ENCODE measurements around the gene NDE1. TPM values are rescaled to one million over a fixed set of nuclear protein-coding genes. Genes with fewer than 3 reads are reported as not detected.

The NDE1 gene, protein sequence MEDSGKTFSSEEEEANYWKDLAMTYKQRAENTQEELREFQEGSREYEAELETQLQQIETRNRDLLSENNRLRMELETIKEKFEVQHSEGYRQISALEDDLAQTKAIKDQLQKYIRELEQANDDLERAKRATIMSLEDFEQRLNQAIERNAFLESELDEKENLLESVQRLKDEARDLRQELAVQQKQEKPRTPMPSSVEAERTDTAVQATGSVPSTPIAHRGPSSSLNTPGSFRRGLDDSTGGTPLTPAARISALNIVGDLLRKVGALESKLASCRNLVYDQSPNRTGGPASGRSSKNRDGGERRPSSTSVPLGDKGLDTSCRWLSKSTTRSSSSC
- total RNA-seq (2021; fragmentation: NEBNext Ultra II Directional; extraction: Animal tissue kit (Norgen Biotek cat#: 25700)) (41.3 and 43.5 TPM in 2 replicates), polyA plus RNA-seq (2011; rRNA removed) (13.3 and 15.0 TPM in 2 replicates), polyA minus RNA-seq (2011; rRNA and poly(A)+ RNA removed) (10.4 and 14.4 TPM in 2 replicates)
- polyA plus RNA-seq (2011; cell fraction: cytosol; rRNA removed), result 14.3 TPM
- 11.1 TPM for polyA plus RNA-seq (2011; cell fraction: nucleus; rRNA removed)
- 19.7 to 21.0 TPM (median 20.5 TPM) in 4 replicates for polyA plus RNA-seq (2012, experiment 1 of 2)
- polyA plus RNA-seq (2012, experiment 2 of 2), result 12.2 TPM
- polyA plus RNA-seq (2013, experiment 1 of 2), result 16.8 TPM
- polyA plus RNA-seq (2013, experiment 2 of 2), result 15.5 TPM
- polyA minus RNA-seq (2011; cell fraction: cytosol; rRNA and poly(A)+ RNA removed), result 18.9 TPM
- 14.2 TPM for polyA minus RNA-seq (2011; cell fraction: nucleus; rRNA and poly(A)+ RNA removed)
- long read RNA-seq, experiment 1, partial matches to known transcripts, result 4 of 12 reads
- long read RNA-seq, experiment 1, other reads (novel, unspliced or antisense), result 8 of 12 reads
- long read RNA-seq, experiment 2, partial matches to known transcripts, result 0 of 8 reads
- long read RNA-seq, experiment 2, other reads (novel, unspliced or antisense), result 5 of 8 reads

DNA sequence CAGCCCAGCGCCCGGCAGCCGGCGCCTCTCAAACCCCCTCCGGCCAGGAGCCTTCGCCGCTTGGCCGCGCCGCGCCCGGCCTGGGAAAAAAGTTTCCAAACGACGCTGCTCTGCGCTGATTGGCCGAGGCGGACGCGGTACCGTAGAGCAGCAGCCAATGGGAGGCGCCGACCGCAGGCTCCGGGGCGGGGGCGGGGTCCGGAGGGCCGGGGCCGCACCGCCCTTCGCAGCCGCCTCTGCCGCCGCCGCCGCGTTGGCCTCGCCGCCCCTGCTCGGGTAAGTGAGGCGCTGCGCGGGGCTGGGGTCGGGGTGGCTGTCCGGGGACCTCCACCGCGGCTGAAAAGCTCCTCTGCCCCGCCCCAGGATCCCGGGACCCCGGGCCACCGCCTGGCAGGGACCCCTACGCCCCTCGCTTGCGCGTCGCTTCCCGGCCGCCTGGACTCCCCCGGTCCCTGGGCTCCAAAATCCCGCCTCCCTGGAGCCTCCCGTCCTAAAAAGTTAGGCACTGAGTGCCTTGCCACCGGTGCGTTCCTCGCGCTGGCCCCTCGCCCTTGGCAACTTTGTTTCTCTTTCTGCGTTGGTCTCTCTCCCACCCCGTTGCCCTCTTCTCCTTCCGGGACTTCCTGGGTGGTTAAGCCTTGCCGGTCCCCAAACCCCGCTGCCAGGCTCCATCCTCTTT lies at the start of gene NDE1:
Gene NDE1, plus strand, starts transcription at position 227 of the 679 bp plus-strand sequence. CDS start 14,534 bp downstream, outside the sequence.
- Histone ChIP-seq H2BK12ac (ENCODE audit: low read depth, low read length) (no peak within 1 kb of the TSS), H2AK5ac (ENCODE audit: low read depth, low read length) (no peak within 1 kb of the TSS), H3K79me1 (ENCODE audit: low read depth, low read length) (peaks cover 3% of the 10 kb centered on the region; the same call in 1 of the 2 replicates), H3K9me3 (ENCODE audit: insufficient read depth in 2 of 2, low read depth in 1 of 2, low read length in 1 of 2) (no peaks in the 10 kb centered on the region), H4K20me1 (replicated peaks in 1 of 2; ENCODE audit: control insufficient read depth in 1 of 2, insufficient read depth in 2 of 2, low read length in 2 of 2) (peaks cover 1 to 3% of the 10 kb centered on the region in 2 experiments), H2BK120ac (replicated peaks; ENCODE audit: low read depth, low read length) (no peak within 1 kb of the TSS), H3K18ac (ENCODE audit: extremely low read depth, low read length) (no peak within 1 kb of the TSS), H2BK5ac (ENCODE audit: low read depth, low read length) (no peak within 1 kb of the TSS), H2BK20ac (ENCODE audit: low read length) (no peak within 1 kb of the TSS), H3K4me3 (ENCODE audit: extremely low read depth in 1 of 4, insufficient read depth in 2 of 4, low read depth in 3 of 4, low read length in 4 of 4) (peak within 1 kb of the TSS; percentile 80 to 97 (median 84)), H3K9ac (replicated peaks in 1 of 4; ENCODE audit: extremely low read depth in 1 of 4, low read depth in 3 of 4, low read length in 3 of 4) (peak within 1 kb of the TSS; percentile 15 to 62 (median 53); a peak in 6 of 7 replicates), H3K23me2 (ENCODE audit: low read depth, low read length) (peaks cover 6% of the 10 kb centered on the region), H3K4me1 (replicated peaks in 1 of 4; ENCODE audit: control insufficient read depth in 3 of 4, insufficient read depth in 4 of 4, low read length in 3 of 4) (peaks cover 0 to 3% (median 1%) of the 10 kb centered on the region in 4 experiments; a peak in 2 of 7 replicates), H3K27me3 (replicated peaks in 1 of 4; ENCODE audit: control insufficient read depth in 3 of 4, extremely low read depth in 1 of 4, insufficient read depth in 3 of 4, low read length in 3 of 4) (no peaks in the 10 kb centered on the region), H4K5ac (ENCODE audit: insufficient read length, low read depth, low read length) (no peak within 1 kb of the TSS), H3K14ac (ENCODE audit: insufficient read length) (no peak within 1 kb of the TSS), H3K27ac (ENCODE audit: low read depth, low read length) (no peak within 1 kb of the TSS), H3K79me2 (ENCODE audit: control insufficient read depth in 1 of 2, insufficient read depth in 2 of 2, low read length in 2 of 2) (peaks cover 0 to 22% of the 10 kb centered on the region in 2 experiments; a peak in 3 of 4 replicates), H3K4ac (replicated peaks; ENCODE audit: insufficient read length, low read depth, low read length) (no peak within 1 kb of the TSS), H4K8ac (ENCODE audit: extremely low read depth, insufficient read depth, low read length) (no peak within 1 kb of the TSS), H4K91ac (replicated peaks; ENCODE audit: insufficient read length, low read length) (no peak within 1 kb of the TSS), H2AFZ (ENCODE audit: low read length) (peak within 1 kb of the TSS; percentile 81), H3K36me3 (ENCODE audit: control insufficient read depth in 2 of 4, insufficient read depth in 4 of 4, low read length in 3 of 4) (no peaks in the 10 kb centered on the region), H3K56ac (replicated peaks; ENCODE audit: insufficient read length, low read depth, low read length) (no peak within 1 kb of the TSS), H3K23ac (ENCODE audit: insufficient read length) (no peak within 1 kb of the TSS), H3K4me2 (ENCODE audit: insufficient read depth in 1 of 2, low read depth in 2 of 2, low read length in 2 of 2) (peak within 1 kb of the TSS; percentile 86 to 96), H2BK15ac (ENCODE audit: low read length) (no peak within 1 kb of the TSS)
- 0% methylated on average over 30 of the region's 71 CpGs; no CpG with 5 or more reads in 1 of the 2 experiments for WGBS, 2 experiments (ENCODE audit: extremely low coverage in 1 of 2, insufficient coverage in 1 of 2, insufficient read length in 1 of 2, insufficient replicate concordance in 2 of 2, low coverage in 1 of 2, low lambda C conversion rate in 2 of 2, missing lambda C conversion rate in 1 of 2)
- FAIRE-seq, result no peak
- ChIA-PET CTCF (ENCODE audit: partially characterized antibody) (no interaction called here), POLR2A (ENCODE audit: partially characterized antibody) (interaction anchor here (0.7 kb wide), 1 partner anchor 15 kb away, joined by 3 read pairs; no protein-coding TSS in a partner anchor)
- DNase-seq (ENCODE audit: low read depth in 1 of 2, low spot score in 2 of 2), result peak; percentile 70 to 90
- TF ChIP-seq SP2 (IDR thresholded peaks at IDR 0.05; ENCODE audit: low read length) (no peak), CBX5 (IDR thresholded peaks at IDR 0.05; ENCODE audit: low read depth, low read length) (no peak), CTBP2 (IDR thresholded peaks at IDR 0.05; ENCODE audit: borderline replicate concordance, insufficient read depth, insufficient read length, low read length) (no peak), KDM4A (IDR thresholded peaks at IDR 0.05; ENCODE audit: low read depth, low read length, severe bottlenecking) (peak; percentile 80), NRF1 (IDR thresholded peaks at IDR 0.05; ENCODE audit: low read depth, low read length) (no peak), GTF2F1 (IDR thresholded peaks at IDR 0.05; ENCODE audit: borderline replicate concordance, low read depth, low read length) (no peak), SP1 (IDR thresholded peaks at IDR 0.05; ENCODE audit: low read depth, low read length) (peak; percentile 51; the same call in 1 of the 2 replicates), HDAC6 (IDR thresholded peaks at IDR 0.05; ENCODE audit: low read depth, low read length) (no peak)

Data from H1 (cell line).